Measurements from ENCODE around the gene KCNE1.

The KCNE1 gene

DNA sequence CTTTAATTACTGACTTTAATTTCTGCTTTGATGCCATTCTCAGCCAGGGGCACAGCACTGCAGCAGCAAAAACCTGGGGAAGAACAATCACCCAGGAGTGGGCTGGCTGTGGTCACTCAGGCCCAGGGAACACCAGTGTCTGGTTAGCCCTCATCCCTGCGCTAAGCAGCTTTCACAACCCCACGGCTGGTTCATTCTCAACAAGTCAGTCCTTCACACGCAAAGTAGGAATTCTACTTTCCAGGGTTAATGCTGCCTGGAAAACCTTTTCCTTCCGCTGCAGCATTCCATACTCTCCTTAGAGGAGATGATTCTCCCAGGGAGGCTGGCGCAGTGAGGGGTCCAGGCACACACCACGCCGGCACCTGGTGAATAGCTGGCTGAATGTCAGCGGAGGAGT lies 24.3 kb upstream of the KCNE1 start:
- no peak for DNase-seq

DNA sequence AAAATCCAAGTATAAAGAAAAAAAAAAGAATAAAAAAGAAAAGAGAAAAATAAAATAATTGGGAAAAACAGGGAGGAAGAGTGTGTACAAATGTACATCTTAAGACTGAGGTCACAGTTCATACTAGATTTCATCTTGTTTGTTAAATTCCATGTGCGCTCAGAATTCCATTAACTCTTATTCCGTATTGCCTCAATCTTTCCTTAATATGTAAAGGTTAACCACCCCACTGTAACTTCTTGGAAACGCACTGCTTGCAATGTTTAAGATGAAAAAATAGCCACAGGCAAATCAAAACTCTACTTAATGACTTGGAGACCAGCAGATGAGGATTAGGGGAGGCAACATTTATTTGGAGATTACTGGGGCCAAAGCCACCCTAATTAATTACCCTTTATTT lies 23.9 kb upstream of the KCNE1 start:
- DNase-seq = no peak

DNA sequence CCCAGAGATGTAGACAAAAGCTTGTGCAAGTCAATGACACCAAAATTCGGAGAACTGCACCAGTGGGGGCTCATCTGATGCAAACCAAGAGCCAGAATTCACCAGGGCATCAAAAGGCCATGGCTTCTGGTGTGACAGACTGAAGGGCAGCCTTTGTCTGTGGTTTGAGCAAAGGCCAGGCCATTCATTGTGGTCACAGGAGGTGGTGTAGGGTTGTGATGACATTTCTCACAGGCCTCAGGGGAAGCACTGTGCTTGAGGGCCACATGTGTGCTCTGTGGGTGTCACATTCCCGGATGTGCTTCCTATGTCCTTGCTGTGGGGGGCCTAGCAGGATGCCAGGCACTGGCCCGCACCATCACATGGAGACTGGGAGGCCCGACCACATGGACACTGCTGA lies 22.5 kb upstream of the KCNE1 start:
- peak in 41 of 56 donors; percentile 8 to 80 (median 47) for DNase-seq

DNA sequence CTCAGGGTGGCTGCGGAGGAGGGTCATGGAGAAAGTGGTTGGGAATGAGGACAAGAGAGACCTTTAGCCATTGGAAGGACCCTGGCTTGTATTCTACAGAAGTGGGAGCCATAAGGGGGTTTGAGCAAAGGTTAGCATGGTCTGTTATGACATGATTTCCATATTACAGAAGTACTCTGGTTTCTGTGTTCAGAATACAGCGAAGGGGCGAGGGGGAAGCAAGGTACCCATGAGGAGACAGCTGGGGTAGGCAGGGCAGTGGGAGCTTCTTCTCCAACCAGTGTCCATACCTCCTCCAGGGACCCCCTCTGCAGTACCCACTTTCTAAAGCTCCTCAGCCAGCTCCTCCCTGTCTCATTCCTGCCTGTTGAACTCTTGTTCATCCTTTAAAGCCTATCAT lies 21.9 kb upstream of the KCNE1 start:
- no peak for DNase-seq

DNA sequence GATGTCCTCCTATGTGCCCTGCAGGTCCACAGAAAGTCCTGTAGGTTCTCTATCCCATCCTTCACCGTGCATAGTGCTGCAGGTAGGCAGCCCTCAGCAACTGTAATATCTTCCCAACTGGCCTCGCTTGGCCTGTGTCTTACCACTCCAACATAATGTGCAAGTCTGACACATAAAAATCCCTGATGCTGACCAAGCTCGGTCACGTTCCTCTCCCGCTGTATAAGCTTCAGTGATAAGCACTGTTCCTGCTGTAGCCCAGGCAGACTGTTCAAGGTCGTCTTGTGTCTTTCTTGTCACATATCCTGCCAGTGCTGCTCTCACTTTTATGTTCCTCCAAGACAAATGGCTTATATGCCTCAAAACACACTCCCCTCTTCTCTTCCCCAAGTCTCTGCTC lies 19.4 kb upstream of the KCNE1 start:
- DNase-seq = no peak

DNA sequence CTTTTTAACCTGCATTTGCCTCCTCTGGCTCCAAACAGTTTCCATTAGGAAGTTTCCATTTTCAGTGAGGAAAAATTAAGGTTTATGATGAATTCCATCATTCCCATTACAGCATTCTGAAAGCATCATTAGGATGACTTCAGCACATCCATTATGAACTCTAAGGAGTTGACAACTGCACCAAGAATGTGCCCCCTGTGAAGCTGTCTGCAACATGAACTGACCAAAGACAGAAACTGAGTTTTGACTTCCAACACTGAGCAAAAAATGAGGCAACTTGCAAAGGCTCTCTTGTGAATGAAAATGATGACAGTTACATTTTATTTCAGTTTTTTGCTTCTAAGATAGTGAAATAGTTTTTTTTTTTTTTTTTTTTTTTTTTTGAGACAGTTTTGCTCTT lies 18.3 kb upstream of the KCNE1 start:
- DNase-seq = no peak

DNA sequence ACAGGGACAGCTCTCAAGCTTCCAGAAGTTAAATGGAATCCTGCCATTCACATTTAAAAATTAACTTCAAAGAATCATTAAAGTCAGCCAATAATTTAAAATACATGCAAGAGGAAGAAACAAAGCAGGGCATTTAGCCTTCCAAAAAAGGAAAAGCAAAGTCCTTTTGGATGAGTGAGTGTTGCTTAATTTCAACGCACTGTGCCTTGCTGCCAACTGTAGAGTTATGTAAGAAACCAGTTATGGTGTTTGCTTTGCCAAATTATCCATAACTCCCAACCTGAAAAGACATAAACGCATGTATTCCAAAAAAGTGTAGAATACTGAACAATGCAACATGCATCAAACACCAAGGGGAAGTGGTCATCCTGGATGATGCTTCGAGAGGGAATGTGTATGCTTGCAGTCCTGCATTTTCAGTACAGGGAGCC lies 16.1 kb upstream of the KCNE1 start:
- DNase-seq = no peak

DNA sequence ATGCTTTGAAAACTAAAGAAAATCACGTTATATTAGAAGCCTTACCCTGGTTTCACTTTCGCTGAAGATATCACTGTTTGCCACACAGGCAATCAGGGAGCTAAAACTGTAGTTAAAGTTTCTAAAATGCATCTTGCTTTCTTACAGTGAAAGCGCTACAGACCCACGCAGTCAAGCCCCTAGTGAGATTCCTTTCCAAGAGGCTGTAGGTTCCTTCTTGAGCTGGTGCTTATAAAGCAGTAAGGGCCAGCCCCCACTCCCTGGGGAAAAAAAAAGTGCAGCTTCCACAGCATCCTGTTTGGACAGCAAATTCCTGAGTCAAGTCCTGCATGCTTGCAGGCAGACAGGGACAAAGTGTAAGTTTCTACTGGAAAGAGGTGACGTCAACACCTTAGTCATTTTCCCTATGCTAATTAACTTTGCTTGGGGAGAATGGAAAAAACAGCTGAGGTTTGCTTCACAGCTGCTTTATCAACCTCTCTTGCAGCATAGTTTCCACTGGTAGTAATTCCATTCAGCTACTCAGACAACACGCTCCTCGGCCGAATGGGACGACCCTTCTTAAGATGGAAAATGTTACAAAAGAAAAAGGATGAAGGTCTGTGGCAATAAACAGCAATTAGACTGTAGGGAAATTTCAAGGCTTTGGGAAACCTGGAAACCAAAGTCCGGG lies 14.7 kb upstream of the KCNE1 start:
- DNase-seq = peak in 15 of 56 donors; percentile 1 to 57 (median 14)

DNA sequence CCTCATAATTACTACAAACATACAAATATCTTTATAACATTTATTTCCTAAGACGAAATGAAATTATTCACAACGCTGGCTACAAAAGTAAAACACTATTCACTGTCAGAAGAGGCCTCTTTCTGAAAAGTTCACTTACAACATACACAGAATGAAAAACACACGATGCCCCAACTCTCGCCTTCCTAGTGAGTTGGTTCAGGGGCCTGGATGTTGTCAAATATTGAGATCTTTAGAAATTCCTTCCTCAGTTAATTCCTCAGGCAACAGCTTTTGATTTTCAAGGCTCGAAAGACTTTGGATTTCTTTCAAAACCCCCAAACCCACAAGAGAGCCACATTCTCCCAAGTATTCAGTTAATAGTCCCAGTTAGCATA lies 14.2 kb upstream of the KCNE1 start:
- no peak for DNase-seq

DNA sequence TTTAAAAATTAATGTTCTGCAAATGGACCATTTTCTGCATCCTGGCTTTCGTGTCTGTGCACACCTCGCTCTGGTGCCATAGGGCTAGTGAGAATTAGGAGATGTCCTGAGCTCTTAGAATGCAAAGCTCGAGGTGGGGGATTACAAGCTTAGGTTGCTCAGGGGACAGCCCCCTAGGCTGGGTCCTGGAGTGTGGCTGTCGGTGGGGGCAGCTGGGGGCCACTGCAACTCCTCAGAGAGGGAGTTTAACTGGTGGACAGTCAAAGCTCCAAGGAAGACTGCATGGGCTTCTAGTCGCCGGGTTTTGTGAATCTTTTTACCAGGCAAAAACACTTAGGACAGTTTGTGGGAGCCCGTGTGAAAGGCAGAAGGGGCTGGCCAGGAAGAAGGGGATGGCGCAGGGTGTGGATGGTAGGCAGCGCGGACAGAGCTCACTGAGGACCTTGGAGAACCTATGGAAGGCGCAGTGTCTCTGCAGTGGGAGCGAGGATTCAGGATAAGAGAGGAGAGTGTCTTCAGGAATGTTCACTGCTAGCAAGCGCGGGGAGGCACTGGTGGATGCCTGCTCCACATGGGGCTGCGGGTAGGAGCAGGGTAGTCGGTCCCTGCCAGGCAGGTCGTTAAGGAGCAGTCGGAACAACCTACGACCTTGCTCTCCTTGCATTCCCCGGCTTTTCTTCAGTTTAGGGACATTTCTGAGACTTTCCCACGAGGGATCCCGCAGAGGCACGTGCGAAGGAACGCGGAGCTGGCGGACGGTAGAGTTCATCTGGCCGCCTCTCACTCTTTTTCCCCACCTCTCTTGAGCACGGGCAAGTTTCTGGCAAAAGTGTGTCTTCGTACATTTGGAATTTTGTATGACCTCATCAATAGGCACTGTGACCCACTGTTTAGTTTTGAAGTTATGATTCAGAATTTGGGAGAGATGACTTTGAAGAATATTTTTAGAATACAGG lies 12.9 kb upstream of the KCNE1 start:
- DNase-seq = no peak

DNA sequence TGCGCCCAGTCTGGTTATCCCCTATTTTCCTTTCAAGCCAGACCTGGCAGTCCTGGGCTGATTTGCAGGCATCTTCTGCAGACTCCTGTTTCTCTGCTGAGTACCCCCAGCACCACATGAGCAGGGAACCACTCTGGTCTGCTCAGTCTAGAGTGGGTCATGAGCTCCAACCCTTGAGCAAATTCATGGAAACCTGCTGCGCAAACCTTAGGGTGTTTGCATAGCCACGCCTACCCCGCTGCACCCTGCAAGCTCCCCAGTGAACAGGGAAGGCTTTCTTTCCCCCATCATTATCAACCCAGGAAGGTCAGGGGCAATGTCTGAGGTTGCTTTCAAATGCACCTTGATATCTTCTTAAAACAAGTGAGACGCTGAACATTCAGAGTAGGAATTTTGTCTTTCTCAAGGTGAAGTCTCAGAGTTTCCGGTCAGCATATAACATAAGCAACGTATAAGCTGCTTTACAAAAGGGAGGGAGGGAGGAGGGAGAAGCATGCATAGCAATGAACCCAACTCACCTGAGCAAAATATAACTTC lies 11.1 kb upstream of the KCNE1 start:
- DNase-seq = no peak

DNA sequence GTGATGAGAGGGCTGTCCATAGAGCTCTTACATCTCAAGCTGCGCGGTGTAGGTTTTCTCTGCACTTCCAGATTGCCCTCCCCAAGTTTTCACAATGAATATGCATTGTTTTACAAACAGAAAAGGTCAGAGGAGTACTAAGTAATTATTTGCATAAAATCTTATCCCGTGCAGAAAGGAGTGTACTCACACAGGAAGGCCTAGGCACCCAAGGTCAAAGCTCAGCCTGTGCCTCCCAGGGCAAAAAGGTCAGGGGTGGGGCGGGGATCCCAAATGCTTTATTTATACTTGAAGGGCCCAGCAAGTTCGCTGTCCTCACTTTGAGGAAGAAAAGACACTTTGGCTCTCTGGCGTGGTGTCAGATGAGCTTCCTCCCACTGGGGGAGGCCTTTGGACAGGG lies 10.3 kb upstream of the KCNE1 start:
- no peak for DNase-seq

DNA sequence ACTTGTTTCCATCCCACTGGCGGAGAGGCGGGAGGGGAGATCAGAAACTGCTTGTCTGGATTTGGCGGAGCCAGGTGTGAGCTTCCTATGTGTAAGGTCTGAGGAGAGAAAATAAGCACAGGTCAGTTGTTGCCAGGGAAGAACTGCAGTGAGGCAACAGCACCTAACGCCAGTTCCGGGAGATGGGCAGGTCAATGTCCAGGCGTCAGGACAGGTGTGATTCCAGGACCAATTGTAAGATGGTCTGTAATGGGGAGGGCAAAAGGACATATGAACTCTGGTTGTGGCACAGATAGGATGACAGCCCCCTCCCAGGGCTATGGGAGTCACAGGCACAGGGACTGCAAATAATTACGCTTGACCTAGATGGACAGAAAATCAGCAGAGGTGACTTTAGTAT lies 9.6 kb upstream of the KCNE1 start:
- no peak for DNase-seq

DNA sequence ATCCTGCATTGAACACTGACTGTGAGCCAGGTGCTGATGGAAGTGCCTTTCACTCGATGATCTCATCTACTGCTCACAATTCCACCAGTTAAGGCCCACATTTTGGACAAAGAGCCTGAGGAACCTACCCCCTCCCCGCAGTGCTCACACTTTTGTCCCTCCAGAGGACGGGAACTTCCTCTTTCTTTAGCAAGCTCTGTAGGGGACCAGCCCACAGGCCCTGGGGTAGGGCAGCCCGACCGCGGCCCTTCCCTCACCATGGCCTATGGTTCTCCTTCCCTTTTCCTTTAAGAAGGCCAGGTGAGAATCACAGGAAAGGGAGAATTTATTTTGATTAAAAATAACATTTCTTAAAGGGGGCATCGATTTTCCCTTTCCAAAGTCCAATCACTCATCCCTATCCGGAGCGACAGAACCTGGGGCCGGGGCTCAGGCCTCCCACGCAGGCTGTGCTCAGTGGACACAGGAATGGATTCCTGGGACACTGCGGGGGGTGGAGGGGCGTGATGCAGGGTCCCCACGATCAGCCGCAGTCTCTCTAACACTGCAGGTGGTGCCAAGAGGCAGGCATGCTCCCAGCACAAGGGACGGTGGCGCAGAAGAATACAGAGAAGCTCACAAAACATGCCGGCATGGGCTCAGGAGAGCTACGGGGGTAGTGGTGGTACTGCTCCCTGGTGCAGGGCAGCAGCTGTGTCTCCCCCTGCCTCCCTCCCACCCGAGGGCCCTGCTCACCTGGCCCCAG lies 8.9 kb upstream of the KCNE1 start:
- no peak for DNase-seq

DNA sequence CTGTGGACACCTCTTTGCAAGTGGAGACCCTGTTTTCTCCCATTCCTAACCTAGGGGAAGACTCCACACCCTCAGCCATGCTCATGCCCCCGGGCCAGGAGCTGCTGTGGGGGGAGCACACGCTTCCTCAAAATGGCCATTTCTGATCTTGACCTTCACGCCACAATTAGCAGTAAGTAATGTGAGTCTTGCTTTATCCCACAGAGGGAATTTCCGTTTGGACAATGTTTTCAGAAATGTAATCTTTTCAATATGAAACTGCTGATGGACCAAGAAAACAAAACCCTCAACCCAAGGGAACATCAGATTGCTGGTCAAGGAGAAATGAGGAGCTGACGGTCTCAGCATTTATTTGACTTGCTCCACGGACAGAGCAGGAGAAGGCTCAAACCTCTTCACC lies 8.3 kb upstream of the KCNE1 start:
- no peak for DNase-seq

DNA sequence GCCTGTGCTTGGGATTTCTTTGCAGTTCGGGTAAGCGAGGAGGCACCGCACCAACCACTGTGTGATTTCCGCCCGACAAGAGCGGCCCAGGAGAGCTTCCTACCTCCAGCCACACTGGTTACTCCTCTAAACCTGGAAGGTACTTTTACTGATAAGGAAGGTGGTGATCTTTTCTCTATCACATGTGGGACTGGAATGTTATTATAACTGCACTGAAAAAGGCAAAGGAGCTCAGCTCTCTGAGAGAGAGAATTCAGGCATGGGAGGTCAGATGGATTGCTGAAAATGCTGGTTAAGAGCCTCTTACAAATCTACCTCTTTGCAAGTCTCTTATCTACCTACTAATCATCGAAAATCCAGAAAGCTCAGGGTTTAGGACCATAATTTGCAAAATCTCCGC lies 7.7 kb upstream of the KCNE1 start:
- DNase-seq = no peak

DNA sequence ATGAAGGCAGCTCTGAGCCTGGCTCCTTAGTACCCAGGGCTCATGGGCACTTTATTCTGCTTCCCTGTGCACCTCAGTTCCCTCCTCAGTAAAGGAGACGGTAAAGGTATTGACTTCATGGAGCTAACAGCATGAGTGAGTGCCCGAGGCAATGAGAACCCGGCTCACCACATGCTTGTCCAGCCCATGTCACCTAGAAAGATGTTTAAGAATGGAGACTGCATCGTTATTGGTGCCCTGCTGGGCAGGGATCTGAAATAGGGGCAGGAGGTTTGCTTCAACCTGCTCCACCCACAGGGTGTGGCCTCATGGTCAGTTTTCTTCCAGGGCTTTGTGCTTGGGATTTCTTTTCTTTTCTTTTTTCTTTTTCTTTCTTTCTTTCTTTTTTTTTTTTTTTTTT lies 7.0 kb upstream of the KCNE1 start:
- DNase-seq = no peak

DNA sequence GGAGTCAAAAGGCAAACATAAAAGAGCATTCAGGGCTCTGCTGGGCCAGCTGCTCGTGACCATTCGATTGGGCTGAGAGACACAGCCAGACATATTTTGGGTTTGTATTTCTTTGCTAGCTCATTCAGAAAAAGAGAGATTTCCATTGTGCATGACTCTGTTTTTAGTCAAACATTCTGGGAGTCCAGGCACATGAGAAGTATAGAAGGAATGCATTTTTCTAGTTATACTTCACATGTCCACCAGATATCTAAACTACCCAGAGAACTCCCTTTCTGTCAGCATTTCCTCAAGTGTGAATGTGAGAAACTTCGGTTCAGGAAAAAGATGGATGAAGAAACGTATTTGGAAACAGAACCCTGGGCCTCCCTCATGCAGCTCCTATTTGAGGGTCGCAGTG lies 6.3 kb upstream of the KCNE1 start:
- no peak for DNase-seq

DNA sequence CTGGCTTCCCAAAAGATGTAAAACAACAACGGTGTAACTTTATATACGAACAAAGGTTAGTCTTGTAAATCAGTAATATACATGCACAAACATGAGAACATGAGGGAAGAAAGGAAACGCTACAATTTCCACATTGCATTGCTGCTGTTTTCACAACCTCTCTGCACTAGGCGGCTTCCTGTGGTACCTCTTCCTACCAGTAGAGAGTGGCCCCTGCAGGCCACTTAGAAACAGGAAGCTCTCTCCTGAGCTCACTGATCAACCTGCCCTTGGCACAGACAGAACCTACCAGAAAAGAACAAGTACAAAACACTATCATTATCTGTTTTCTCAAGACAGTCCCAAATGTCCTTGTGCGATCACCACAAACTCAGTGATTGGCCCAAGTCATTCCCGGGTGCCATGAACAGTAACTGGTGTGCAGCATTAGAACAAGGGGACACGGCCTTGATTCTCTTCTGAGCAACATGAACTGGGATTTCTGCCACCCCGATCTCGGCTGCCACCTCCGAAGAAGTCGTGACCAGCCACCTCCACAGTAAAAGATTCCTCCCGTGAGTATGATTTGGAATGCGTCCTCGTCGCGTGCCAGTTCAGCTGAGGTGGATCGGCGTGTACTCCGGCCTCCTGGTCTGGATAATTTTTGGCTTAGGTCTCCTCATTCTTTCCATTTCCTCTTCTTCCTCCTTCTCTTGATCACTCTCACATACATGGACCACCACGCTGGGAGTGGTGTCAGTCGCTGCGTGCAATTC lies 5.7 kb upstream of the KCNE1 start:
- DNase-seq = no peak

DNA sequence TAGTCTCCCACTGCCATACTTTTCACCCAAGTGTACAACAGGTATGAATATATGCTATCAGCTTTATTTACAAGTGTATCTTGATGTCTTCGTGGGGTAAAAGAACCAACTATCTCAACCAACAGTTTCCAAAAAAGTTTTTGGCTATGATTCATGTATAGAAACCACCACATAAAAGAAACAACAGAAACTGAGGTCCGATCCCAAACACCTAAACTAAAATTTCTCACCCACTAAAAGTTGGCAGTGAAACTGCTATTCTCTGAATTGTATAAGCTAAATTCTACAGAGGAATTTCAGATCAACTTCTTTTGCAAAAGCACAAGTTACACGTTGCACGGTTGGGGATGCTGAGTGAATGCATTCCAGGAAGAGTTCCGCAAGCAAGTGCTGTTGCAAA lies 5.0 kb upstream of the KCNE1 start:
- no peak for DNase-seq

DNA sequence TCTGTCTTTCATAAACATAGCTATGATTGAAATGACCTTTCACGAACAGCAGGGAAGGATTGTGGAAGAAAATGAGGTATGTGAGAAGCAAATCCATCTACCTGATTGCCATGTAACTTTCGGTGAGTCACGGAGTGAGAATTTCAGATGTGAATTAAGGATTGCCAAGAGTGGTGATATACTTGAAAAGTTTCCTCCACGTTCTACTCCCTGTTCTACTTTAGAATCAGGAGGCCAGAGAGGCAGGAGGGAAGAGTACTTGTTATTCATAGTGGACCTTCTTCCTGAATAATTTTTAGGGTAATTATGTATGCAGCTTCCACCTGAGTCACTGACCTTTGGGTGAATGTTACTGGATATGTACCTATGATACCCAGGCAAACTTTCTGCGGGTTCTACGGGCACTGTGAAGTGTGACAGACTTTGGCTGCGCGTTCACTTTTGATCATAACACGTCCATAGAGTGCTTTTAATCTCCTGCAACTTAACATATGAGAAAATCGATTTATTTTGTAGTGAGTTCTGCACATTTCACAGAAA lies 2.6 kb upstream of the KCNE1 start:
- no peak for DNase-seq
